CD4-positive, alpha-beta T cell treated with Interleukin-2 at 100 ng/mL for 4 hours (primary cell): ENCODE data around the gene LST1.

Experiments used
- DNase-seq: peaks from one replicate; pipeline ENCODE4 v3.0.0-alpha.2; 2020; ENCODE audit warnings: low spot score

LST1 gene

DNA sequence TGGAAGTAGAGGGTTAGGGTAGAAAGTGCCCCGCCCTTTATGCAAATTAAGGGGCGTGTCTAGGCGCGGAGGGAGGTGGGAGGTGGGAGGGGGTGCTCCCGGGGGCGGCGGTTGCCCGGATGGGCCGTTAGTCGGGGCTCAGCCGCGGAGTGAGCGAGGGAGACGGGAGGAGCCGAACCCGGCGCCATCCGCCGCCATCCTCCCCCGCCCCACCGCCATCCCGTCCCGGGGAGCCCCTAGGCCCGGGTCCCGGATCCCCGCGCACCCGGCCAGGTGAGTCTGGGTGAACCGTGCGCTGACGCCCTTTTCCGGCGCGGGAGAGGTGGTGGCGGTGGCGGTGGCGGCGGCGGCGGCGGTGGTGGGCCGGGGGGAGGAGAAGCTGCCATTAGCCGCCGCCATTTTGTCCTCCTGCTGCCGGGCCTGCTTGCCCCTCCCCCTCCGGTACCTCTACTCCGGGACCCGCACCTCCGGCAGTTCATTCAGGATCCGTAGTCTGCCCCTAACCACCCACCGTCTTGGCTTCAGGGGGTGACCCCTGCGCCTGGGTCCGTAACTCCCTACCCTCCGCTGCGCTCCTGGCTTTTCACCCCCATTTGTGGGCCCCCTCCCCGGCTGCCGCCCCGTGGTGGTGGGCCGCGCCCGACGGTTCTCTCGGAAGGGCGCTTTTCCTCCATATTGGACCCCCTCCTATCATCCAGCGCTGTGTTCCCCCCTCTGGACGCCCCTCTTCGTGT, 34.7 kb downstream of the LST1 start, which contains the start of gene PRRC2A:
Gene PRRC2A, plus strand, starts transcription at position 130 of the 734 bp plus-strand sequence. CDS start 2,075 bp downstream, outside the sequence.
- no peak for DNase-seq

DNA sequence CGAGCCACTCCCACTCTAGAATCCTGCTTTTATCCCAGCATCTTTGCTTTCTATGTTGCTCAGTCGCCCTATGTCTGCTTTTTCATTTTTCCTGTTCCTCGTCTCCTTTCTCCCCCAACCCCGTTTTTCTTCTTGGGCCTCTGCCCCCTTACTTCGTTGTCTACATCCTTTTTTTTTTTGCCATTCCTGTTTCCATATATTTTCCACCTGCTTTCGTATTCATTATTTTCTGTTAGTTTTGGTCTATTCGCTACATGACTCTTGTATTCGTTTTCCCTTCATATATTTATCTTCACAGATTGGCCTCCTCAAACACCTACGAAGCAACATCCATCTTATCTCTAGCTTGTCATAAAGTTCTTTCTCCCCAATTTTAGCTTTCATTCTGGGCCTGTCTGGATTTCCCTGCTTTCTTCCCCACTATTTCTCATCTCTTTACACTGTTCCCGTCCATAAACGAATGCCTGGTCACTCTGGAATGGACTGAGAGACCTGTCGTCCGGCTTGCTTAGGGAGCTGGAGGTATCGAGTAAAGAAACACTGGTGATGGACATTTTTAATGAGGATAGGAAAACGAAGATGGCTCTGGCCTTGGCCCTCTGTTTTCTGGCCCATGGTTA, 35.4 kb downstream of the LST1 start:
- DNase-seq = no peak

DNA sequence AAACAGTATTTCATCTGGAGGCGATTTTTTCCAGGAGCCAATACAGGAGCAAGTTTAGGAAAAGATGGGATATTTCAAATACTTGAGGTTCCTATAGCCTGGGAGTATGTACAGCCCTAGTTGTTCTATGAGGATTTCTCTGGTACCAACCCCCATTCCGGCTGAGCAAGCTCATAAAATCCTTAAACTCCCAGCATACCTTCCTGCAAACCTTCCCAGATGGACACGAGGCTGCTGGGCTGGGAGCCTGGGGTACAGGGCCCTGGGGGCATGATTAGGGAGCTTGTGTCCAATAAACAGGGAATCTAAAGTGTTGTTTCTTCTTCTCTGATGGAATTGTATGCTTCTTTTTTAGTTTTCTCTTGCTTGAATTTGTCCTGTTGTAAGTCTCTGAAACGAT, 35.9 kb downstream of the LST1 start:
- no peak for DNase-seq

DNA sequence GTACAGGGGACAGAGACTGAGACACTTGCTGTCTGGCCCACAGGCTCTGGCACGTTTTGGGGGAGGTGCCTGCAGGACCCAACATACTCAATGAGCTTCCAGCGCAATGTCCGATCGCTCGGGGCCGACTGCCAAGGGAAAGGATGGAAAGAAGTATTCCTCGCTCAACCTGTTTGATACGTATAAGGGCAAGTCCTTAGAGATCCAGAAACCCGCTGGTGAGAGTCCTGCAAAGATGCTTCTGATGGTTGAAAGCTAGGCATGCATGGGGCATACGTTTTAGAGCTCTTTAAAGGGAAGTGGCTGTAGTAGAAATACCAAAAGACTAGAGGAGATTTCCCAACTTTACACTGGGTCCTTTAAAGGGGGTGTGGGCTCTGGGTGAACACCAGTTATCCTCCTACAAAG, 36.6 kb downstream of the LST1 start:
- DNase-seq = no peak

DNA sequence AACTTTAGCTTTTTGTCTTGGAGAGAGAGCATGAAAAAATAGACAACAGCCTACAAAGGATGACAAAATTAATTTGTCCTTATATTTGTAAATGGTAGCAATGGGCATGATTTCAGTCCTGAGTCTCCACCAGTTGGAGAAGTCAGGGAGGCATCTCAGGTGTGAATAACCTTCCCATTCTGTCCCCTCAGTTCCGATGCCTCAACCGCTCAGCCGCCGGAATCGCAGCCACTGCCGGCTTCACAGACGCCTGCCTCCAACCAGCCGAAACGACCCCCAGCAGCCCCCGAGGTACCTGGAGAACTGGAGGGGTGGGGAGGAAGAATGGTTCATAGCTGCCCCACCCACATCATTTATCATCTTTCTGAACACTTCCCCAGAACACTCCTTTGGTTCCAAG, 38.0 kb downstream of the LST1 start:
- DNase-seq = no peak

DNA sequence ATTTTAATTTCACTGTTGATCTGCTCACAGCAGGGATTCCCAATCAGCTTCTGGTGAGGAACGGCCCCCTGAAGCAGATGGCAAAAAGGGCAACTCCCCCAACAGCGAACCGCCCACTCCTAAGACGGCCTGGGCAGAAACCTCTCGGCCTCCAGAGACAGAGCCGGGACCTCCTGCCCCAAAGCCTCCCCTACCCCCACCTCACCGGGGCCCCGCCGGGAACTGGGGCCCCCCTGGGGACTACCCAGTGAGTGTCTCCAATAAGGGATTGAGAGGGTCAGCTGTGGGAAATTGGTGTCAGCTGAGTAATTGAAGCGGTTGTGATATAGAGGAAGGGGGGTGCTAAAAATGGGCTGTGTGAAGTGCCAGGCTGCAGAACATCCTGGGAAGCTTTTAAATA, 40.9 kb downstream of the LST1 start:
- DNase-seq = no peak

DNA sequence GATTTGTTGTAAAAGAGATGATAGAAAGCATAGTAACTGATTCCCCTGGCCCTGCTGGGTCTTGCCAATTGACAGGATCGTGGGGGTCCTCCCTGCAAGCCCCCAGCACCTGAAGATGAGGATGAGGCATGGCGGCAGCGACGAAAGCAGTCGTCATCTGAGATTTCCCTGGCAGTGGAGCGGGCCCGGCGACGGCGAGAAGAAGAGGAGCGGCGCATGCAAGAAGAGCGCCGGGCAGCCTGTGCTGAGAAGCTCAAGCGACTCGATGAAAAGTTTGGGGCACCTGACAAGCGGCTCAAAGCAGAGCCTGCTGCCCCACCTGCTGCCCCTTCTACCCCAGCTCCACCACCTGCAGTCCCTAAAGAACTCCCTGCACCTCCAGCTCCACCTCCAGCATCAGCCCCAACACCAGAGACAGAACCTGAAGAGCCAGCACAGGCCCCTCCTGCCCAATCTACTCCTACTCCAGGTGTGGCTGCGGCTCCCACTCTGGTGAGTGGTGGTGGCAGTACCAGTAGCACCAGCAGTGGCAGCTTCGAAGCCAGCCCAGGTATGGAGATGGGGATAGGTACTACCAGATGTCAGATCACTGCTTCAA, 41.7 kb downstream of the LST1 start:
- no peak for DNase-seq

DNA sequence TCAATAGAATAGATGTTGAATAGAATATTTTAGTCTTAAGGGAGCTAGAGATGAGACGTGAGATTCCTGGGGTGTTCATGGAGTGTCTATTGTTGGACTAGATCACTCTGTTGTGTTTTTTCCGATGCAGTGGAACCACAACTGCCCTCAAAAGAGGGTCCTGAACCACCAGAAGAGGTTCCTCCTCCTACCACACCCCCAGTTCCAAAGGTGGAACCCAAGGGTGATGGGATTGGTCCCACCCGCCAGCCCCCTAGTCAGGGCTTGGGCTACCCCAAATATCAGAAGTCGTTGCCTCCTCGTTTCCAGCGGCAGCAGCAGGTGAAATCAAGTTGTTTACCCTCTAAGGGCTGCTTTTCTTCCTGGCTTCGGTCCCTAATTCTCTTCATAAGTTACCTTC, 42.9 kb downstream of the LST1 start:
- DNase-seq = no peak

DNA sequence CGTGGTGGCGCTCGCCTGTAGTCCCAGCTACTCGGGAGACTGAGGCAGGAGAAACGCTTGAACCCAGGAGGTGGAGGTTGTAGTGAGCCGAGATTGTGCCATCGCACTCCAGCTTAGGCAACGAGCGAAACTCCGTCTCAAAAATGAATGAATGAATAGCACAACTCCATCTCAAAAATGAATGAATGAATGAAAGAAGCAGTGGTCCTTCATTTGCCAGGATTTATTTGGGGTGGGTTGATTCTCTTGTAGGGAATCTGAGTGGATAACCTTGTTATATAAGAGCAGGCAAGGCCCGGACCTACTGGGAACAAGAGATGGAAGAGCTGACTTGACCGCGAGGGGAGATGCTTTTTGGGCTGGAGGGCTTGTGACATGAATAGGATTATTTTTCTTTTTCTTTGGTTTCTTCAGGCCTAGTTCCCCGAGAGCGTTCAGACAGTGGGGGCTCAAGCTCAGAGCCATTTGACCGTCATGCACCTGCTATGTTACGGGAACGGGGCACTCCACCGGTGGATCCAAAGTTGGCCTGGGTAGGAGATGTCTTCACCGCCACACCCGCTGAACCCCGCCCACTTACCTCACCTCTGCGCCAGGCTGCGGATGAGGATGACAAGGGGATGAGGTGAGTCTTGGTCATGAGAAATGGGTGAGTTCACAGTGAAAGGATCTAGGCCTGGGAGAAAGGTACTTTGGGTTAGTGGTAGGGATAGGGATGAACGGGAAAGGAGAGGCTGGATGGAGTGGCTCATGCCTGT, 44.3 kb downstream of the LST1 start:
- DNase-seq = no peak

DNA sequence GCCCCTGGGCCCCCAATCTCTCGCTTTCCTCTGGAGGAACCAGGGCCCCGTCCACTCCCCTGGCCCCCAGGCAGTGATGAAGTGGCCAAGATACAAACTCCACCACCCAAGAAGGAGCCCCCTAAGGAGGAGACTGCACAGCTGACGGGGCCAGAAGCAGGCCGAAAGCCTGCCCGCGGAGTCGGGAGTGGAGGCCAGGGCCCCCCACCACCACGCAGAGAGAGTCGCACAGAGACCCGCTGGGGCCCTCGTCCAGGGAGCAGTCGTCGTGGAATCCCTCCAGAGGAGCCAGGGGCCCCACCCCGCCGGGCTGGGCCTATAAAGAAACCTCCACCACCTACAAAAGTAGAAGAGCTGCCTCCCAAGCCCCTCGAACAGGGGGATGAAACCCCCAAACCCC, 45.1 kb downstream of the LST1 start:
- DNase-seq = no peak

DNA sequence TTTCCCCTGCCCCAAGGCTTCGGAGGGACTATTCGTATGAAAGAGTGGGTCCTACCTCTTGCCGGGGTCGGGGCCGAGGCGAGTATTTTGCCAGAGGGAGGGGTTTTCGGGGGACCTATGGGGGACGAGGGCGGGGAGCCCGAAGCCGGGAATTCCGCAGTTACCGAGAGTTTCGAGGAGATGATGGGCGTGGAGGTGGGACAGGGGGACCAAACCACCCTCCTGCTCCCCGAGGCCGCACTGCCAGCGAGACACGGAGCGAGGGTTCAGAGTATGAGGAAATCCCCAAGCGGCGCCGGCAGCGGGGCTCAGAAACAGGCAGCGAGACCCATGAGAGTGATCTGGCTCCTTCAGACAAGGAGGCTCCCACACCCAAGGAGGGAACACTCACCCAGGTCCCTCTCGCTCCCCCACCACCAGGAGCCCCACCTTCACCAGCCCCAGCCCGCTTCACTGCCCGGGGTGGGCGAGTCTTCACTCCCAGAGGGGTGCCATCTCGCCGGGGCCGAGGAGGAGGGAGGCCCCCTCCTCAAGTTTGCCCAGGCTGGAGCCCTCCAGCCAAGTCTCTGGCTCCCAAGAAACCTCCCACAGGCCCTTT, 45.7 kb downstream of the LST1 start:
- DNase-seq = no peak

DNA sequence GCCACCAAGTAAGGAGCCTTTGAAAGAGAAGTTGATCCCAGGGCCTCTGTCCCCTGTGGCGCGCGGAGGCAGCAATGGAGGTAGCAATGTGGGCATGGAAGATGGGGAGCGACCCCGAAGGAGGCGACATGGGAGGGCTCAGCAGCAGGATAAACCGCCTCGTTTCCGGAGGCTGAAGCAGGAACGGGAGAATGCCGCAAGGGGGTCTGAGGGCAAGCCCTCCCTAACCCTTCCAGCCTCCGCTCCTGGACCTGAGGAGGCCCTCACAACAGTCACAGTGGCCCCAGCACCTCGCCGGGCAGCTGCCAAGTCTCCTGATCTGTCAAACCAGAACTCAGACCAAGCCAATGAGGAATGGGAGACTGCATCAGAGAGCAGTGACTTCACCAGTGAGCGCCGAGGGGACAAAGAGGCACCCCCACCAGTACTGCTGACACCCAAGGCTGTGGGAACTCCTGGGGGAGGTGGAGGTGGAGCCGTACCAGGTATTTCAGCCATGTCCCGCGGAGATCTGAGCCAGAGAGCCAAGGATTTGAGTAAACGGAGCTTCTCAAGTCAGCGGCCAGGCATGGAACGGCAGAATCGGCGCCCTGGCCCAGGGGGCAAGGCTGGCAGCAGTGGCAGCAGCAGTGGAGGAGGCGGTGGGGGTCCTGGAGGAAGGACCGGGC, 46.3 kb downstream of the LST1 start:
- DNase-seq = no peak

DNA sequence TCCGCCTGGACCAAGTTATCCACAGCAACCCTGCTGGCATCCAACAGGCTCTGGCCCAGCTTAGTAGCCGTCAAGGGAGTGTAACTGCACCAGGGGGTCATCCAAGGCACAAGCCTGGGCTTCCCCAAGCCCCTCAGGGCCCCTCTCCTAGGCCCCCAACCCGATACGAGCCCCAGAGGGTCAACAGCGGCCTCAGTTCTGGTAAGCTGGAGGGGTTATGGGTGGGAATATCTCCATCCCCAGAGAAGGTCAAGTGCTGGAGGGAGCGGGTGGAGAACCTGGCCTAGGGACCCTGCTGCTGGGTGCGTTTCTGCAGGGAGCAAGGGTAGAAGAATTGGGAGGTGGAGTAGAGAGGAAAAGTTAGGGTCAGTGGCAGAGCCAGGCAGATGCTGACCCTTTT, 47.4 kb downstream of the LST1 start:
- DNase-seq = no peak

DNA sequence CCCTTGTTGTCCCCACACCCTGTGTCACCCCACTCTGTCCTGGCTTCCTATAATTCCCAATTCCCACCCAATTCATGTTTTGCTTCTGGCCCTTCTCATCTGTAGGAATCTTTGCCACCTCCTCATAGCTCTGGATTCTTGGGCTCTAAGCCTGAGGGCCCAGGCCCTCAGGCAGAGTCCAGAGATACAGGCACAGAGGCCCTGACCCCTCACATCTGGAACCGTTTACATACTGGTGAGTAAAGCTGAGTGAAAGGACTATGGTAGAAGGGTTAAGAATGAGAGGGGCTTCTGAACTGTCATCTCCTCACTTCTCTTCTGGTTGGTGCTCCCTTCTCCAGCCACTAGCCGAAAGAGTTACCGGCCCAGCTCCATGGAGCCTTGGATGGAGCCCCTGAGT, 48.1 kb downstream of the LST1 start:
- no peak for DNase-seq

DNA sequence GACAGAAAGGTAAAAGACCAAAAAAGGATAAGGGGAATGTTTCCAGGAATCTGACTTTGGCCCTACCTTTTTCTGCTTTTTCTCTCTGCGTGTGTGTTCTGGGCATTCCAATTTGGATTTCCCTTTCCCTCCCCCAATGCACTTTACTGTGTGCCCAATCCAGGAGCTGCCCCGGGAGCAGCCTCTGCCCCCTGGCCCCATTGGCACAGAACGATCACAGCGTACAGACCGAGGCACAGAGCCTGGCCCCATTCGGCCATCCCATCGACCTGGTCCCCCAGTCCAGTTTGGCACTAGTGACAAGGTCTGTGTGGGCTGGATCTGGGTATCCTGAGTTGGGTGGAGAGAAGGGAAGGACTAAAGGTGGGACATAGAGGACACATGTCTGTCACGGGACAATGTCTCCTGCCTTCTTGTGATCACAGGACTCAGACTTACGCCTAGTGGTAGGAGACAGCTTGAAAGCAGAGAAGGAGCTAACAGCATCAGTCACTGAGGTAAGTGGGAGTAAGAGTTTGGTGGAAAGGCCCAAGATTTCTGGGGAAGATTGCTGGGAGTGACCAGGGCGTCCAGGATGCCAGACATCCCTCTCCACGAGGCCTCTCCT, 49.0 kb downstream of the LST1 start:
- no peak for DNase-seq

DNA sequence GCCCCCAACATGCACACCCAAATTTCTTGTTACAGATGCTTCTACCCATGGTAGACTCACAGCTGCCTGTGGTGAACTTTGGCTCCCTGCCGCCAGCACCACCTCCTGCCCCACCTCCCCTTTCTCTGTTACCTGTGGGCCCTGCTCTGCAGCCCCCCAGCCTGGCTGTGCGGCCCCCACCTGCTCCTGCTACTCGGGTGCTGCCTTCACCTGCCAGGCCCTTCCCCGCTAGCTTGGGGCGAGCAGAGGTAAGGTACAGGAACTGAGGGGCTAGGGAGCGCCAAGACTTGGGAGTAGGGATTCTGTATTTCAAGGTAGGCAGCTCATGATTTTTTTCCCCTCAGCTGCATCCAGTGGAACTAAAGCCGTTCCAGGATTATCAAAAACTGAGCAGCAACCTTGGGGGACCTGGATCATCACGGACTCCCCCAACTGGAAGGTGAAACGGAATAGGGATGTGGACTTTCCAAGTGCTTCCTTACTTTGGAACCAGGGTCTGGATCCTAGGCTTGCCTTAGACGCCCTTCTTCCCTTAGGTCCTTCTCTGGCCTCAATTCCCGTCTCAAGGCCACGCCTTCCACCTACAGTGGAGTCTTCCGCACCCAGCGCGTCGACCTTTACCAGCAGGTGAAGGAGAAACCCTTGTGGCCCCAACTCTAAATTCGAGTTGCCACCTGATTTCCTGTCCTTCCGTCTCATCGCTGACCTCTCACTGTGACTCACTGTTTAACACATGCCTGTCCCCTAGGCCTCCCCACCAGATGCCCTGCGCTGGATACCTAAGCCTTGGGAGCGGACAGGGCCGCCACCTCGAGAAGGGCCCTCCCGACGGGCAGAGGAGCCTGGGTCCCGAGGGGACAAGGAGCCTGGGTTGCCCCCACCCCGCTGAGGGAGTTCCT, 50.9 kb downstream of the LST1 start:
- no peak for DNase-seq
